ENCODE measurements around the gene MAST1. TPM values are rescaled to one million over a fixed set of nuclear protein-coding genes. Genes with fewer than 3 reads are reported as not detected.
"Not testable (repeated sequence)": the region's sequence is repeated elsewhere in the genome, so short reads cannot be mapped to it uniquely, and the experiment has no call there.

The MAST1 gene
- total and polyA plus RNA-seq, 2 donors from 2014 or later, result 0.35 to 0.39 TPM

DNA sequence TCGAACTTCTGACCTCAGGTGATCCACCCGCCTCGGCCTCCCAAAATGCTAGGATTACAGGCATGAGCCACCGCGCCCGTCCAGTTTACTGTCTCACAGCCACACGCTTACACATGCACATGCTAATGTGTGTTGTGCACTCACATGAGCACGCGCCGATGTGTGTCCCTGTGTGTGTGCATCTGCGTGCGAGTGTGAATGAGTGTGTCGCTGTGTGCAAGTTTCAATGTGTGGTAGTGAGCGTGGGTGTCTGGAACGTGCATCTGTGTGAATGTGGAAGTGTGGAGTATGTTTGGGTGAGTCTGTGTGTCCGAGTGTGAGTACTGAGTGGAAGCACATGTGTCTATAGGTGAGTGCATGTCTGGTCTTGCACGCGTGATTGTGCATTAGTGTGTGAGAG lies 4.2 kb downstream of the MAST1 start:
- DNase-seq, result no peak
- intact Hi-C loops (cut with DNase I), result loop anchor here (5.0 kb wide), 1 partner anchor 80 kb away; no protein-coding TSS in a partner anchor
- Histone ChIP-seq H3K36me3 (ENCODE audit: control insufficient read depth in 2 of 3, insufficient read depth in 3 of 3, low read length in 3 of 3) (no peaks in the 10 kb centered on the region), H3K9ac (ENCODE audit: low read length in 3 of 3) (no peak overlapping the region), H3K4me3 (ENCODE audit: low read length in 3 of 3) (no peak overlapping the region), H3K27ac (ENCODE audit: low read depth in 2 of 2, low read length in 2 of 2) (no peak overlapping the region), H3K27me3 (ENCODE audit: control insufficient read depth, insufficient read depth, low read length) (peaks cover 24% of the 10 kb centered on the region), H3K4me1 (ENCODE audit: control insufficient read depth in 2 of 3, insufficient read depth in 2 of 3, low read depth in 1 of 3, low read length in 3 of 3) (peaks cover 0 to 5% (median 0%) of the 10 kb centered on the region in 3 donors), H3K9me3 (ENCODE audit: control insufficient read depth in 2 of 3, insufficient read depth in 1 of 3, low read length in 3 of 3) (no peaks in the 10 kb centered on the region)
- FAIRE-seq, result no peak
- no peak for TF ChIP-seq CTCF (IDR thresholded peaks at IDR 0.05; ENCODE audit: borderline replicate concordance, extremely low read depth, insufficient read depth)

DNA sequence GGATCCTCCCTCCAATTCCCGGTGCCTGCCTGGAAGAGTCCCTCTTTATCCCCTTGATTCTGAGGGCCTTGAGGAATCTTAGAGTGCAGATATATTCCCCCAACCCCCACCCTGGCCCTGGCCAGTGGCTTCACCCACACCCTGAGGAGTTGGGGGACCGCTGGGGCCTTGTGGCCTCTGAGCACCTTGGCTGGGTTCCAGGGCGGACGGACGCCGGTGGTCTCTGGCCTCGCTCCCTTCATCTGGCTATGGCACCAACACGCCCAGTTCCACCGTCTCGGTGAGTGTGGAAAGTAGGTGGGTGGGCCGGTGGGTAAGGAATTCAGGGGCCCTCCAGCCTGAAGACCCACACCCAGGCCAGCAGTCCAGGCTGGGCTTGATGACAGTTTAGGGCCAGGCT lies 5.0 kb downstream of the MAST1 start:
- H3K27me3 ChIP-seq (ENCODE audit: control insufficient read depth, insufficient read depth, low read length), result peaks cover 18% of the 10 kb centered on the region
- H3K27ac ChIP-seq (ENCODE audit: low read depth in 2 of 2, low read length in 2 of 2), result no peak overlapping the region
- DNase-seq (no peak), FAIRE-seq (no peak)
- no peaks in the 10 kb centered on the region for H3K9me3 ChIP-seq (ENCODE audit: control insufficient read depth in 2 of 3, insufficient read depth in 1 of 3, low read length in 3 of 3)
- H3K36me3 ChIP-seq (ENCODE audit: control insufficient read depth in 2 of 3, insufficient read depth in 3 of 3, low read length in 3 of 3), result no peaks in the 10 kb centered on the region
- peaks cover 0 to 7% (median 0%) of the 10 kb centered on the region in 3 donors for H3K4me1 ChIP-seq (ENCODE audit: control insufficient read depth in 2 of 3, insufficient read depth in 2 of 3, low read depth in 1 of 3, low read length in 3 of 3)
- no peak overlapping the region for H3K9ac ChIP-seq (ENCODE audit: low read length in 3 of 3)
- intact Hi-C loops (cut with DNase I), result loop anchor here (5.0 kb wide), 1 partner anchor 81 kb away; no protein-coding TSS in a partner anchor
- H3K4me3 ChIP-seq (ENCODE audit: low read length in 3 of 3), result no peak overlapping the region
- no peak for TF ChIP-seq CTCF (IDR thresholded peaks at IDR 0.05; ENCODE audit: borderline replicate concordance, extremely low read depth, insufficient read depth)

DNA sequence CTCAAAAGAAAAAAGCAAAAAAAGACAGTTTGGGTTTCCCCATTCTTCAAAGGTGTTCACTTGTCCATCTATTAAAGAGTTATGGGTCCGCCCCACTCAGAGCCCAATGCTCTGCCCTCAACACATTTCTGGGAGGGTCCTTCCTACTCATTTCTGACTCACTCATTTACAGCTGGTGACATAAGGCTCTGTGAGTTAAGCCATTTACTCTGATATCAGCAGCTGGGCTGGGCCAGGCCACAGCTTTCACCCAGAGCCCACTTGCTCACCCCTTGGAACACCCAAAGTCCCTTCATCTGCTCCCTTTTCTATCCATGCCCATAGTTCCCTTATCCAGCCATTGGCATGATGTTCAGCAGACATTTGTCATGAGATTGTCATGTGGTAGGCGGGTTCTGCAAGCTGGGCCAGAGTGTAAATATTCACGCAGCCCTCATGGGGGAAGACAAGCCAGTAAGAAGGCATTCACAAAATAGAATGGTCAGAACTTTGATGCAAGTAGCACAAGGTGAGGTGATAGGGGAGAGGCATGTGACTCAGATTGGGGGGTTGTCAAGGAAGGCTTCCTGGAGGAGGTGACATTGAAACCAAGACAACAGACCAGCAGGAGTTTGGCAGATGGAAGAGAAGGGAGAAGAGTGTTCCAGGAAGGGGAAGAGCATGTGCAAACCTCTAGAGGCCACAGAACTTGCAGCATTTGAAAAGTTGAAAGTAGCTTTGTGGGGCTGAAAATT lies 5.9 kb downstream of the MAST1 start:
- no peak for TF ChIP-seq CTCF (IDR thresholded peaks at IDR 0.05; ENCODE audit: borderline replicate concordance, extremely low read depth, insufficient read depth)
- no peaks in the 10 kb centered on the region for H3K9me3 ChIP-seq (ENCODE audit: control insufficient read depth in 2 of 3, insufficient read depth in 1 of 3, low read length in 3 of 3)
- FAIRE-seq (no peak), DNase-seq (no peak)
- intact Hi-C loops (cut with DNase I), result loop anchor here (5.0 kb wide), 1 partner anchor 82 kb away; no protein-coding TSS in a partner anchor
- H3K9ac ChIP-seq (ENCODE audit: low read length in 3 of 3), result no peak overlapping the region
- H3K36me3 ChIP-seq (ENCODE audit: control insufficient read depth in 2 of 3, insufficient read depth in 3 of 3, low read length in 3 of 3), result no peaks in the 10 kb centered on the region
- H3K4me3 ChIP-seq (ENCODE audit: low read length in 3 of 3), result no peak overlapping the region
- H3K27me3 ChIP-seq (ENCODE audit: control insufficient read depth, insufficient read depth, low read length), result peaks cover 15% of the 10 kb centered on the region
- peaks cover 0 to 7% (median 0%) of the 10 kb centered on the region in 3 donors for H3K4me1 ChIP-seq (ENCODE audit: control insufficient read depth in 2 of 3, insufficient read depth in 2 of 3, low read depth in 1 of 3, low read length in 3 of 3)
- H3K27ac ChIP-seq (ENCODE audit: low read depth in 2 of 2, low read length in 2 of 2), result no peak overlapping the region

GRCh38 chr19:12846613-12847012 lies 8.3 kb downstream of the MAST1 start:
- DNase-seq; H3K9me3 ChIP-seq (ENCODE audit: control insufficient read depth in 2 of 3, insufficient read depth in 1 of 3, low read length in 3 of 3); intact Hi-C loops (cut with DNase I); H3K36me3 ChIP-seq (ENCODE audit: control insufficient read depth in 2 of 3, insufficient read depth in 3 of 3, low read length in 3 of 3); H3K4me1 ChIP-seq (ENCODE audit: control insufficient read depth in 2 of 3, insufficient read depth in 2 of 3, low read depth in 1 of 3, low read length in 3 of 3); H3K27me3 ChIP-seq (ENCODE audit: control insufficient read depth, insufficient read depth, low read length); H3K4me3 ChIP-seq (ENCODE audit: low read length in 3 of 3); FAIRE-seq; H3K27ac ChIP-seq (ENCODE audit: low read depth in 2 of 2, low read length in 2 of 2); H3K9ac ChIP-seq (ENCODE audit: low read length in 3 of 3): not testable (repeated sequence)
